ENCODE measurements around the gene NRXN3. TPM values are rescaled to one million over a fixed set of nuclear protein-coding genes. Genes with fewer than 3 reads are reported as not detected.
"Not testable (repeated sequence)": the region's sequence is repeated elsewhere in the genome, so short reads cannot be mapped to it uniquely, and the experiment has no call there.

NRXN3 gene
- total RNA-seq, 1 donor from 2014 or later: 18.0 TPM

DNA sequence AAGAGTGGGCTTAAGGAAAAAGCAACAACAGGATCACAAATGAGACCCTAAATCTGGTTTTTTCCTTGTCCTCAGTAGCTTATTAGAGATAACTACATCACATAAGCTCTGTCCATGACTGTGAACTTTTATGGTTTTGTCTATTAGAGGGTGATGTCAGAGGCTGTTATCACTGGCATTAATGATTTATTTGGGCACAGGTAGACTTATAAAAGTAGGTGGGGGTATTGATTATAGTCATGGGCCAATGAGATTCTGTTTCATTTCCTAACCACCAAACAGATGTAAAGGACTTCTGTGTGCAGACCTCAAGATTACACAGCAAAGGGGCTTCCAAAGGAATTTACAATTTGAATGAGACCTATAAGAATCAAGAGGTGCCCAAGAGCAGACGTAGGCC is 316.4 kb downstream of the NRXN3 start:
- no peak overlapping the region for H3K9ac ChIP-seq (ENCODE audit: low read length)
- H3K4me3 ChIP-seq (ENCODE audit: insufficient read depth, low read depth, low read length): no peak overlapping the region
- H3K27ac ChIP-seq (ENCODE audit: low read depth, low read length): no peak overlapping the region
- Mint-ChIP-seq H3K9me3 (ENCODE audit: unreplicated experiment) (no peaks in the 10 kb centered on the region), H3K36me3 (ENCODE audit: low read depth, unreplicated experiment) (no peaks in the 10 kb centered on the region), H3K27me3 (ENCODE audit: low read depth, unreplicated experiment) (peaks cover 10% of the 10 kb centered on the region), H3K4me3 (ENCODE audit: unreplicated experiment) (no peak overlapping the region), H3K4me1 (ENCODE audit: low read depth, unreplicated experiment) (peaks cover 19% of the 10 kb centered on the region), H3K27ac (ENCODE audit: unreplicated experiment) (no peak overlapping the region)
- H2AFZ ChIP-seq (ENCODE audit: low read depth, low read length): no peak overlapping the region
- no peaks in the 10 kb centered on the region for H3K9me3 ChIP-seq (ENCODE audit: insufficient read depth, low read depth, low read length)
- H3K79me2 ChIP-seq (ENCODE audit: insufficient read depth, low read length): no peaks in the 10 kb centered on the region
- no peak overlapping the region for H3K4me2 ChIP-seq (ENCODE audit: low read length)
- TF ChIP-seq, protein P1, sequence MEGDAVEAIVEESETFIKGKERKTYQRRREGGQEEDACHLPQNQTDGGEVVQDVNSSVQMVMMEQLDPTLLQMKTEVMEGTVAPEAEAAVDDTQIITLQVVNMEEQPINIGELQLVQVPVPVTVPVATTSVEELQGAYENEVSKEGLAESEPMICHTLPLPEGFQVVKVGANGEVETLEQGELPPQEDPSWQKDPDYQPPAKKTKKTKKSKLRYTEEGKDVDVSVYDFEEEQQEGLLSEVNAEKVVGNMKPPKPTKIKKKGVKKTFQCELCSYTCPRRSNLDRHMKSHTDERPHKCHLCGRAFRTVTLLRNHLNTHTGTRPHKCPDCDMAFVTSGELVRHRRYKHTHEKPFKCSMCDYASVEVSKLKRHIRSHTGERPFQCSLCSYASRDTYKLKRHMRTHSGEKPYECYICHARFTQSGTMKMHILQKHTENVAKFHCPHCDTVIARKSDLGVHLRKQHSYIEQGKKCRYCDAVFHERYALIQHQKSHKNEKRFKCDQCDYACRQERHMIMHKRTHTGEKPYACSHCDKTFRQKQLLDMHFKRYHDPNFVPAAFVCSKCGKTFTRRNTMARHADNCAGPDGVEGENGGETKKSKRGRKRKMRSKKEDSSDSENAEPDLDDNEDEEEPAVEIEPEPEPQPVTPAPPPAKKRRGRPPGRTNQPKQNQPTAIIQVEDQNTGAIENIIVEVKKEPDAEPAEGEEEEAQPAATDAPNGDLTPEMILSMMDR (IDR thresholded peaks at IDR 0.05; ENCODE audit: insufficient read depth, low read depth, low read length): no peak
- no peak for TF ChIP-seq EZH2 (IDR thresholded peaks at IDR 0.05; ENCODE audit: insufficient read depth, low read length)
- H3K4me1 ChIP-seq (ENCODE audit: insufficient read depth, low read length): no peaks in the 10 kb centered on the region
- H3K36me3 ChIP-seq (ENCODE audit: insufficient read depth, low read length): no peaks in the 10 kb centered on the region
- no peaks in the 10 kb centered on the region for H3K27me3 ChIP-seq (ENCODE audit: insufficient read depth, low read length)
- no peak for FAIRE-seq
- no peaks in the 10 kb centered on the region for H4K20me1 ChIP-seq (ENCODE audit: insufficient read depth, low read length)
- no peak for DNase-seq (ENCODE audit: low read depth)

GRCh38 chr14:78487573-78487972 is 317.4 kb downstream of the NRXN3 start:
- H3K27ac ChIP-seq (ENCODE audit: low read depth, low read length); H3K27me3 Mint-ChIP-seq (ENCODE audit: low read depth, unreplicated experiment); FAIRE-seq; DNase-seq (ENCODE audit: low read depth); H3K4me1 ChIP-seq (ENCODE audit: insufficient read depth, low read length); H3K36me3 ChIP-seq (ENCODE audit: insufficient read depth, low read length); H2AFZ ChIP-seq (ENCODE audit: low read depth, low read length); H3K27ac Mint-ChIP-seq (ENCODE audit: unreplicated experiment); H3K4me3 Mint-ChIP-seq (ENCODE audit: unreplicated experiment); H3K4me2 ChIP-seq (ENCODE audit: low read length); H3K27me3 ChIP-seq (ENCODE audit: insufficient read depth, low read length); H4K20me1 ChIP-seq (ENCODE audit: insufficient read depth, low read length); H3K36me3 Mint-ChIP-seq (ENCODE audit: low read depth, unreplicated experiment); H3K79me2 ChIP-seq (ENCODE audit: insufficient read depth, low read length); H3K4me3 ChIP-seq (ENCODE audit: insufficient read depth, low read depth, low read length); H3K9ac ChIP-seq (ENCODE audit: low read length); H3K9me3 Mint-ChIP-seq (ENCODE audit: unreplicated experiment); H3K9me3 ChIP-seq (ENCODE audit: insufficient read depth, low read depth, low read length): not testable (repeated sequence)
- peaks cover 19% of the 10 kb centered on the region for H3K4me1 Mint-ChIP-seq (ENCODE audit: low read depth, unreplicated experiment)

GRCh38 chr14:78488938-78489337 is 318.8 kb downstream of the NRXN3 start:
- peaks cover 21% of the 10 kb centered on the region for H3K4me1 Mint-ChIP-seq (ENCODE audit: low read depth, unreplicated experiment)
- FAIRE-seq: no peak
- H3K27me3 ChIP-seq (ENCODE audit: insufficient read depth, low read length): no peaks in the 10 kb centered on the region
- no peaks in the 10 kb centered on the region for H4K20me1 ChIP-seq (ENCODE audit: insufficient read depth, low read length)
- no peaks in the 10 kb centered on the region for H3K4me1 ChIP-seq (ENCODE audit: insufficient read depth, low read length)
- no peak overlapping the region for H3K27ac ChIP-seq (ENCODE audit: low read depth, low read length)
- H3K36me3 ChIP-seq (ENCODE audit: insufficient read depth, low read length): no peaks in the 10 kb centered on the region
- H3K36me3 Mint-ChIP-seq (ENCODE audit: low read depth, unreplicated experiment): no peaks in the 10 kb centered on the region
- H3K27ac Mint-ChIP-seq (ENCODE audit: unreplicated experiment): no peak overlapping the region
- no peak overlapping the region for H2AFZ ChIP-seq (ENCODE audit: low read depth, low read length)
- no peak overlapping the region for H3K4me3 Mint-ChIP-seq (ENCODE audit: unreplicated experiment)
- H3K4me3 ChIP-seq (ENCODE audit: insufficient read depth, low read depth, low read length): no peak overlapping the region
- no peaks in the 10 kb centered on the region for H3K9me3 ChIP-seq (ENCODE audit: insufficient read depth, low read depth, low read length)
- H3K9me3 Mint-ChIP-seq (ENCODE audit: unreplicated experiment): no peaks in the 10 kb centered on the region
- no peak overlapping the region for H3K4me2 ChIP-seq (ENCODE audit: low read length)
- TF ChIP-seq EZH2 (IDR thresholded peaks at IDR 0.05; ENCODE audit: insufficient read depth, low read length): no peak
- TF ChIP-seq, protein P1 (IDR thresholded peaks at IDR 0.05; ENCODE audit: insufficient read depth, low read depth, low read length): no peak
- H3K27me3 Mint-ChIP-seq (ENCODE audit: low read depth, unreplicated experiment): peaks cover 6% of the 10 kb centered on the region
- H3K9ac ChIP-seq (ENCODE audit: low read length): no peak overlapping the region
- no peak for DNase-seq (ENCODE audit: low read depth)
- H3K79me2 ChIP-seq (ENCODE audit: insufficient read depth, low read length): no peaks in the 10 kb centered on the region

All from astrocyte (in vitro differentiated cells and primary cell).